Measurements from ENCODE around the gene RPS6KA2.

Gene RPS6KA2

DNA sequence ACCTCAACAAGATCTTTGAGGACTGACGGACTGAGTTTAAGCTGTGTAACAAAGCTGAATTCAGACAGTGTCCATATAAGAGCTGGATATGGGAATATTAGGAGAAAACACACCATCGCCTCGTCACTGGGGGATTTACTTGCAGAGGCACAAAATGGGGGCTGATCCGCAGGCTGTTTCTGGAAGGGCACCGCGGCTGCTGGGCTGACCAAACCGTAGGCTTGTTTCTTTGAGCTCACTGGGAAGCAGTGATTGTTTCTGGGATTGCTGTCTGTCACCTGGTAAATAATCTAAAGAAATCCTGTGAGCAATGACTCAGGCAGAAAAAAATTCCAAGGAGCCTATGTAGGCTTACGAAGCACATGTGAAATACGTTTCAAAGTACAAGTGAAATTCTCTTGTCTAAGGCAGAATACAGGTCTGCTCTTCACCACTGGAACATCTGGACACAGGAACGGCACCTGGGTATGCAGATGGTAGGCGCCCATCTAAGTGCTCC, 180.4 kb downstream of the RPS6KA2 start:
- no peak for DNase-seq (ENCODE audit: low read depth)

DNA sequence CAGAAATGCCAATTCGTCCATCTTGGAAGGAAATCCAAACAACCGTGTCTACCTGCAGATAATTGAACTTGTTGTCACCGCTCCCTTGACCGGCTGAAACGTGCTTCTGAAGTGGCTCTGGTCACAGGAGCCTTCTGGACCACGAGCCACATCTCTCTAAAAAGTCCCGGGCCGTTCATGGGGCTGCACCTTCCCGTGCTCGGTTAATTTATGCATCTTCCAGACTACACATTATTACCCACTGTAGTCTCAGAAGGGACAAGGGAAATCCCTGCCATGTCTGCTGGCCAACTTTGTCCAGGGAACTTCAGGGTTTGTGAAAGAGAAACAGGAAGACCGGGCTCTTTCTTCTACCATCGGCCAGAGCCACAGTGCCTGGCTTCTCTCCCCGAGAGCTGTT, 180.9 kb downstream of the RPS6KA2 start:
- no peak for DNase-seq (ENCODE audit: low read depth)

GRCh38 chr6:166444446-166444845, 182.6 kb downstream of the RPS6KA2 start:
- DNase-seq (ENCODE audit: low read depth): no peak

DNA sequence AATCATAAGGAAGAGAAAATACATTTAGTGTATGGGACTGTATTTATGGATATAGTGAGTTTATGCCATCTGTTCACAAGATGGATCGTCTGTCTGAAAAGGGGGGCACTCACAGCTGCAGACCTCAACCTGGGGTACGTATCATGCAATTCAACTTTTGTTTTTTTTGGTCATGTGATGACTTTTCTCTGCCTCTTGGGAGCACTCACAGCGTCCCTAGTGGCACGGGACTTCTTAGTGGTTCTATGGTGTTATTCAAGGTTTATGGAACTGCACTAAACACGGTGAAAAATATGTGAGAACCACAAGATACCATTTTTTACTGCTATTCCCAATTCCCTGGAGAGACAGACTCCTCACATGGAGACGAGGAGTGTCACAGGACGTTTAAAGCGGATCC, 183.9 kb downstream of the RPS6KA2 start:
- DNase-seq (ENCODE audit: low read depth): no peak

DNA sequence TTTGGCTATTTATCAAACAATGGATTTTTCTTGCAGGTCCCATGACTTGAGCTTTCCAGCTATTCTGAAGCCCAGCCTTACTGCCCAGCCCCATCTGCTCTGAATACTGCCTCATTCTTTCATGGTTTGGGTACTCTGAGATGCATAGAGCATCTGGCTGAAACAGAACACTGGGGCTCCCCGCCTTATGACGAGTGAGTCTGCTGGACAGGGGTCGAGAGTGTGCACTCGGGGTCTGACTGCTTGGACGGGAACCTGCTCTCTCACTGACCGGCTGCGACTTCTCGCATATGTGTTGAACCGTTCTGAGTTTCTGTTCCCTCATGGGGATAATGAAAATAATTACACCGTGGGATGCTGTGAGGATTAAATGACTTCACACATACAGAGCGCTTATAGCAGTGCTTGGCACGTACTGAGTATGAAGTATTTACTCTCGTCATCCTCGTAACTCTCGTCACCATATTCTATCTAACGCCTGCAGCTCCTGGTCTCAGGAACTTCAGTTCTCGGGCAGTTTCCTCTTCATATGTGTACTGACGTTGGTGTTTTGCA, 184.8 kb downstream of the RPS6KA2 start:
- DNase-seq (ENCODE audit: low read depth): no peak

DNA sequence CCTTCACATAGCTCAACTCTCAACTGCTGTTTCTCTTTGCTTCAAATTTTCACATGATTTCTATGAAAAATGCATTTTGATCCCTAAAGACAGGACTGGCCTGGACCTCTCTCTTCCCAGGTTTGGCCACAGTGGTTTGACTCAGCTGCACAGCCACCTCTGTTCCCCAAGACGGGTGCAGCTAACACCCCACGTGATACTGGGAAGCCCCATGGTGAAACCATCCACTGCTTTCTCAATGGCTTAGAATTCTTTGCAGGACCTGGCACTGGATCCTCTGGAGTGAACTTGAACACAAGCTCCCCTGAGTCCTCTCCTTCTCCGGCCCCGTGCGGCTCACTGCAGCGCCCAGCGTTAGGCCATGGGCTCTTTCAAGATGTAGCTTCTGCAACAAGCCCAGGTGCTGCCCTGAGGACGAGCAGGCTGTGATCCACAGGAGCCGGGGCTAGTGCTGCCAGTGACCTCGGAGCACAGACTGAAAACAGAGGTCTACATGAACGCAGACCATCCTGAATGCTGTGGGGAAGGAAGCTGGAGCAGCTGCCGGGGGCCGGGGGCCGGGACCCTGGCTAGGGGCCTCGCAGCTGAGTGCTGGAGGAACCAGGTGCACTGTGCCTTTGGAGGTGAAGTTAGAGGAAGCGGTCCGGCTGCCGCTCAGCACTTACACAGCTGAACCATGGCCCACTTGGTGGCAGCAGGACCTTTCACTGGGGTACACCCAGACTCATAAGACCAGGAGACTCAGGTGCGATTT, 185.5 kb downstream of the RPS6KA2 start:
- no peak for DNase-seq (ENCODE audit: low read depth)

DNA sequence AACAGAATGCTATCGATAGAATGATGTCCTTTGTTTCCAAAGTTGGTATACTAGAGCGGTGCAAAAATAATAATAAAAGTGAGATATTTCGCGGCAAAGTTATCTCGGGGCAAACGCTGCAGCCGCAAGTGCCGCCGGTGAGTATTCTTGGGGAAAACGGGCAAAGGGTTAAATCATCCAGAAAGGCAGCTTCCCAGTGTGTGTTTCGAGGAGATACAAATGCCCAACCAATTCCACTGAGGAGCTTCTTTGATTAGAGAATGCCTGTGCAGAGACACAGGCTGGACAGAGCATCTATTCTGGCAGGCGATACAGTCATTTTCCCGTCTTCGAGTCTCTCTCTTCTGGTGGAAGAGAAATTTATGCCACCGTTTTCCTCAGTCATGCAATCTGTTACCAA, 186.3 kb downstream of the RPS6KA2 start:
- no peak for DNase-seq (ENCODE audit: low read depth)

DNA sequence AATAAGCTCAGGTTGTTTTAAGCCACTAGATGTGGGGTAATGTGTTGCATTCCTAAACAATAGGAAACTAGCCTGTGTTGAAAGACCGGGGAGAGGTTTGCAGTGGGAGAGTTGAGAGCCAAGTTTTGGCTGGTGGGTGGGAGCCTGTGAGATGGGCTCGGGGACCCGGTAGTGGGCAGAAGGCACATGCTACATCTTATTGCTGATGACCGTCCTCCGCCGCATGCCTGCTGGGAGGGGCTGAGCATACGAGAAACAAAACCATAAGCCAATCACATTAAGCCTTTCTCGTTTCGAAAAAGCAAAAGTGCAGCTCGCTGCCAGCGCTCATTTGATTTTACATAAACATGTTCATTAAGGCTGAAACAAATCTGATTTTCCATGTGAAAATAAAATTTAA, 186.9 kb downstream of the RPS6KA2 start:
- no peak for DNase-seq (ENCODE audit: low read depth)

GRCh38 chr6:166439366-166440091, 187.5 kb downstream of the RPS6KA2 start:
- no peak for DNase-seq (ENCODE audit: low read depth)

DNA sequence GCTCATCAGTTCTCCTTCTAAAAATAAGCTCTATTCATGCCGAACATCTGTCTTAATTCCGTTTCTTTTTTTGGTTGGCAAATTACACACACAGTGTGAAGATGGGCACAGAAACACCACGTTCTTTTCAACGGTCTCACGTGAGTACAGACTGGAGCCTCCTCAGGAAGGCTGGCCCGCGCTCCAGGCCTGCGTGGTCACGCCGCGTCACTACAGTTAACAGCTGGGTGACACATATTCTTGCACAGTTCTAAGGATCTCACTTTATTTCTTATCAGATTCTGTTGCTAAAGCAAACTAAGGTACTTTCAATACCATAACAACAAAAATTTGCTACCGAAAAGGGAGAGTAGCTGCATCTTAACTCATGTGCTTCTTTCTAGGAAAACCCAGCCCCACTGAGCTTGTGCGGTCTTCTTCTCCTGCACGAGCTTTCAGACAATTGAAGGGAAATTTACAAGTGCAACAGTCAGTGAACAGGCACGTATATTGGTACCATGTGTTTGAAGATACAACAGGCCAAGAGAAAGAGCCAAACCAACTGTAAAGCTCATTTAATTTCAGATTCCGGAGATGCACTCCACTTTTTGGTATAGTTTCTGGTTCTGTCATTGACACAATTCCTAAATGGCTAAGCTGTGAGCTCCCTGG, 188.7 kb downstream of the RPS6KA2 start:
- no peak for DNase-seq (ENCODE audit: low read depth)

DNA sequence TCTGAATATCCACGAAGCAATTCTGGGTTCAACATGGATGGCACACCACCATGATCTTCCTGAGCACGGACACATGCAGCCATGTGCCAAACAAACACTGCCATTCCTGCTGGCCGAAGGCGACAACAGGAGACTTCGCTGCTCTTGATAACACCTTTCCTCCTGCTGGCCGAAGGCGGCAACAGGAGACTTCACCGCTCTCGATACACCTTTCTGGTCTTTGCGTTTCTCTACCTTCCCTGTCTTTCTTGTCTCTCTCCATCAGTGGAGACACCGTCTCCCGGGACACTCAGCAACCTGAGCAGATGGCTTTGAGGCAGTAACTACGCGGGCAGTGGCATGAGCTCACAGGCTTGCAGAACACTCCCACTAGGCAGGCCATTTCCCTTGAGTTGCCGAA, 189.4 kb downstream of the RPS6KA2 start:
- no peak for DNase-seq (ENCODE audit: low read depth)

- DNase-seq (ENCODE audit: low read depth): no peak
Observed at GRCh38 chr6:166436195-166437139, 190.6 kb downstream of the RPS6KA2 start.

GRCh38 chr6:166435574-166435973, 191.5 kb downstream of the RPS6KA2 start:
- no peak for DNase-seq (ENCODE audit: low read depth)

GRCh38 chr6:166434336-166434735, 192.7 kb downstream of the RPS6KA2 start:
- no peak for DNase-seq (ENCODE audit: low read depth)

DNA sequence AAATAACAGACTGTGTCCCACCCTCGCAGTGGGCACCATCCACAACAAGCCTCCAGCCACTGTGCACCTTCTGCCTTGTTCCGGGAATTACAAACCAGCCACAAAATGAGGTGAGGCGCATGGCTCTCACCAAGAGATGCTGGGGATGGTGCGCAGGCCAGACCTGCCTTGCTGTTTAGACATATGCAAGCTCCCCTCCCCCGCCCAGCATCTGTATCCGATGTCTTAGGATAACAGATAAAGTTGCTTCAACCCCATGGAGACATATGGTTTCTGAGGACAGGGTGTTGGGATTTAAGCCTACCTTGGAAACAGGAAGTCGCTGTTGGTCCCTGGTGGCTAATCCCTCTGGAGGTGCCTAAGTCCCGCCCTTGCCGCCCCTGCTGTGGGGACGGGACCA, 194.0 kb downstream of the RPS6KA2 start:
- DNase-seq (ENCODE audit: low read depth): no peak

DNA sequence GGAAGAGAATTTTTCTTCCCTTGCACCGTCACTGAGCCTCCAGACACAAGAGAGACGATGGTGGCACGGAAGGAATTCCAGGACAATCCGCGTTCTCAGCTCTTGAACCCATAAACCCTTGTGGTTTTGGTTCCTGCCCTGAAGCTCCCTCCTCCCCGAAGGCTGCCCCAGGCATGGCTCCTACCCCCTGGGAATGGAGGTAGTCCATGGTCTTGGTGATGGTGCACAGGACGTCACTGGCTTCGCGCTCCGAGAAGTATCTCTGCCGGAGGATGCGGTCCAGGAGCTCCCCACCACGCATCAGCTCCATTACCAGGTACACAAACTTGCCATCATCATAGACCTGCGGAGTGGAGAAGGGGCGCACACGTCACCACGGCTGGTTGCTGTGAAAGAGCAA, 196.8 kb downstream of the RPS6KA2 start:
- DNase-seq (ENCODE audit: low read depth): no peak

DNA sequence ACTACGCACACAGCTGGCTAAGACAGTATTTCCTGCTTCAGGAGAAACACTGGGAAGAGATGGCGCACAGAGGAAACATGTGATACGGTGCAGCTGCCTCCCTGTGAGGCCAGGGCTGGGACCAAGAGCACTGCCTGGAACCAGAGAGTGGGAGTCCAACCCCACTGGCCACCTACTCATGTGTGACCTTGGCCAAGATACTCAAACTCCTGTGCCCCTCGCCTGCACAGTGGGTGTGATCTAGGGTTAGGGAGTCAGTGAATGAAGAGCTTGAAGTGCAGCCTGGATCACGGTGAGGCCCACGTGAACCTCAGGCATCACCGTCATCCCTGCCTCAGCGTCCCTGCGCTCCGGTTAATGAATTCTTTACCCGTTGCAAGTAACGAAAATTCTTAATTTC, 202.6 kb downstream of the RPS6KA2 start:
- no peak for DNase-seq (ENCODE audit: low read depth)

GRCh38 chr6:166423781-166424180, 203.3 kb downstream of the RPS6KA2 start:
- DNase-seq (ENCODE audit: low read depth): no peak

DNA sequence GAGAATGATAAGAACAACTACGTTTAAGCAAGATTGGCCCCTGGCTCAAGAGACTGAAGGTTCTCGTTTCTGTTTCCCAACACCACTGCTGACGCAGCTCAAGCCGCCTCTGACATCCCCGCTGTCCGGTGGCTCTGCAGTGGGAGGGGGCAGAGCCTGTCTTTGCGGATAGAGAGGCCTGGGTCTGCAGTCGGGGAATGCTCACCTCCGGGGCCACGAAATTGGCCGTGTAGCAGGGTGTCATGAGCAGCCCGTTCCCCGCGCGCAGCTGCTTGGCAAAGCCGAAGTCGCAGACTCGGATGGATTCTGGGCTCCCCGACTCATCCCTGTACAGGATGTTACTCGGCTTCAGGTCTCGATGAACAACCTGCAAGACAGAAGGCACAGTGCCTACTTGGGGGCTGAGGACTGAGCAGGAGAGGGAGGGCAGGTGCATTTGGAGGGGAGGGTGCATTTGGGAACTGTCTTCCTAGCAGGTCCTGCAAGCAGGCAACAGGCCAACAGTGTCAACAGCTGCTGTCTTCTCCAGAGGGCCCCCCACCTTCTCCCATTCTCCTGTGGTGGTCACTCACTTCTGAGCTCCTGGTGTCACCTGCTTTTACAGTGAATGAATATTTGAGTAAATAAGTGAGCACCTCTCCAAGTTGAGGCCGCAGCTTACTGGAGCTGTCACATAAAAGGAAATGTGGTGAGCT, 203.9 kb downstream of the RPS6KA2 start:
- DNase-seq (ENCODE audit: low read depth): no peak

GRCh38 chr6:166422201-166422940, 204.7 kb downstream of the RPS6KA2 start:
- DNase-seq (ENCODE audit: low read depth): no peak
